Kidney epithelial cell (primary cell): ENCODE results near the gene TOB2. TPM values are rescaled to one million over a fixed set of nuclear protein-coding genes. Genes with fewer than 3 reads are reported as not detected.
"Not testable (repeated sequence)": the region's sequence is repeated elsewhere in the genome, so short reads cannot be mapped to it uniquely, and the experiment has no call there.

Source experiments
- DNase-seq: peaks from one replicate; pipeline ENCODE4 v3.0.0-alpha.2; 2010; ENCODE audit warnings: low read depth
- H3K27me3 ChIP-seq: 2 replicates; pipeline ENCODE4 v1.6.0; 2011; ENCODE audit warnings: low read length; ENCODE audit not compliant: control insufficient read depth, insufficient read depth
- H3K36me3 ChIP-seq: 2 replicates; pipeline ENCODE4 v1.5.1; 2011; ENCODE audit warnings: low read length; ENCODE audit not compliant: control insufficient read depth, insufficient read depth
- H3K4me3 ChIP-seq: 2 replicates; pipeline ENCODE4 v1.5.1; 2011; ENCODE audit warnings: low read depth, mild to moderate bottlenecking, control low read depth, low read length
- total RNA-seq: library from RNA; depleted of rRNA; stranded (reverse); fragments of >200 nt; gene quantifications from 2 replicates; pipeline ENCODE4 v1.2.3, GENCODE V29; 2015
- TF ChIP-seq, protein P1 (sequence below): IDR thresholded peaks from 2 replicates; pipeline ENCODE4 v1.5.1; 2011; ENCODE audit warnings: mild to moderate bottlenecking, moderate library complexity, low read length, control low read depth, inconsistent platforms; ENCODE audit not compliant: insufficient read depth, poor library complexity, severe bottlenecking

Gene TOB2
- total RNA-seq, 1 donor from 2014 or later: 31.2 TPM

DNA sequence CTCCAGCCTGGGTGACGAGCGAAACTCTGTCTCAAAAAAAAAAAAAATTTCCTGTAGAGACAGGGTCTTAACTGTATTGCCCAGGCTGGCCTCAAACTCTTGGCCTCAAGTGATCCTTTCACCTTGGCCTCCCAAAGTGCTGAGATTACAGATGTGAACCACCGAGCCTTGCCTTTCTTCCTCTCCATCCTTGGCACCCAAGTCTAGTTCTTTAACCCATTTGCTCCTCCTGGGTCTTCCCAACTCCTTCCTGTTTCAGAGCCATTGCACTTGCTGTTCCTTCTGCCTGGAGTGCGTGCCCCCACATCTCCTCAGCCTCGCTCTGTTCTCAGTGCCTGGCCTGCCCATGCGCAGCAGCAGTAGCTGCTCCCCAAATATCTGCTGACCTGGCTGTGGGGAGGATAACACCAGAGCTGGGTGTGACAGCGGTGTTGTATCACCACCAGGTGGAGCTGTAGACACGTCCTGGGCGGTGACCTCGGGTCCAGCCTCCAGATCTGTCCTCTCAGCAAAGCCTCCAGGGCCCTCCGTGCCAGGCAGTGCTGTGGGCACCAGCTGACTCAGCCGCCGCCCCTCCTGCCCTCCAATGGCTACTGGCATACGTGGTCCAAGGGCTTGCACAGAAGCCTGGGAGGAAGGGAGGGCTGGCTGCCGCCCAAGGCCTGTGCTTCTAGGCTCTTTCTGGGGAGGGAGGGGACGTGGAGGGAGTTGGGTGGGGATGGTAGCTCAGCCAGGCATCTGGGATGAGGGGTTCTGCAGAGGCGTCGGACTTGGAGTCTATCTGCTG, 42.9 kb downstream of the TOB2 start:
- Histone ChIP-seq H3K36me3 (no peaks in the 10 kb centered on the region), H3K4me3 (no peak overlapping the region), H3K27me3 (no peaks in the 10 kb centered on the region)
- TF ChIP-seq, protein P1, sequence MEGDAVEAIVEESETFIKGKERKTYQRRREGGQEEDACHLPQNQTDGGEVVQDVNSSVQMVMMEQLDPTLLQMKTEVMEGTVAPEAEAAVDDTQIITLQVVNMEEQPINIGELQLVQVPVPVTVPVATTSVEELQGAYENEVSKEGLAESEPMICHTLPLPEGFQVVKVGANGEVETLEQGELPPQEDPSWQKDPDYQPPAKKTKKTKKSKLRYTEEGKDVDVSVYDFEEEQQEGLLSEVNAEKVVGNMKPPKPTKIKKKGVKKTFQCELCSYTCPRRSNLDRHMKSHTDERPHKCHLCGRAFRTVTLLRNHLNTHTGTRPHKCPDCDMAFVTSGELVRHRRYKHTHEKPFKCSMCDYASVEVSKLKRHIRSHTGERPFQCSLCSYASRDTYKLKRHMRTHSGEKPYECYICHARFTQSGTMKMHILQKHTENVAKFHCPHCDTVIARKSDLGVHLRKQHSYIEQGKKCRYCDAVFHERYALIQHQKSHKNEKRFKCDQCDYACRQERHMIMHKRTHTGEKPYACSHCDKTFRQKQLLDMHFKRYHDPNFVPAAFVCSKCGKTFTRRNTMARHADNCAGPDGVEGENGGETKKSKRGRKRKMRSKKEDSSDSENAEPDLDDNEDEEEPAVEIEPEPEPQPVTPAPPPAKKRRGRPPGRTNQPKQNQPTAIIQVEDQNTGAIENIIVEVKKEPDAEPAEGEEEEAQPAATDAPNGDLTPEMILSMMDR: peak; percentile 91
- peak; percentile 44 for DNase-seq

DNA sequence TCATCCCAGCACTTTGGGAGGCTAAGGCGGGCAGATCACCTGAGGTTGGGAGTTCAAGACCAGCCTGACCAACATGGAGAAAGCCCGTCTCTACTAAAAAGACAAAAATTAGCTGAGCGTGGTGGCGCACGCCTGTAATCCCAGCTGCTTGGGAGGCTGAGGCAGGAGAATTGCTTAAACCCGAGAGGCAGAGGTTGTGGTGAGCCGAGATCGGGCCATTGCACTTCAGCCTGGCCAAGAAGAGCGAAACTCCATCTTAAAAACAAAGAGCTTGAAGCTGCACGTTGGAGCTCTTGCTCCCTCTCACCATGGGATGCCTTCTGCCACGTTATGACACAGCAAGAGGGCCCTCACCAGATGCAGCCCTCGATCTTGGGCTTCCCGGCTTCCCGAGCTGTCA, 43.8 kb downstream of the TOB2 start:
- DNase-seq, H3K4me3 ChIP-seq, H3K36me3 ChIP-seq, H3K27me3 ChIP-seq: not testable (repeated sequence)

DNA sequence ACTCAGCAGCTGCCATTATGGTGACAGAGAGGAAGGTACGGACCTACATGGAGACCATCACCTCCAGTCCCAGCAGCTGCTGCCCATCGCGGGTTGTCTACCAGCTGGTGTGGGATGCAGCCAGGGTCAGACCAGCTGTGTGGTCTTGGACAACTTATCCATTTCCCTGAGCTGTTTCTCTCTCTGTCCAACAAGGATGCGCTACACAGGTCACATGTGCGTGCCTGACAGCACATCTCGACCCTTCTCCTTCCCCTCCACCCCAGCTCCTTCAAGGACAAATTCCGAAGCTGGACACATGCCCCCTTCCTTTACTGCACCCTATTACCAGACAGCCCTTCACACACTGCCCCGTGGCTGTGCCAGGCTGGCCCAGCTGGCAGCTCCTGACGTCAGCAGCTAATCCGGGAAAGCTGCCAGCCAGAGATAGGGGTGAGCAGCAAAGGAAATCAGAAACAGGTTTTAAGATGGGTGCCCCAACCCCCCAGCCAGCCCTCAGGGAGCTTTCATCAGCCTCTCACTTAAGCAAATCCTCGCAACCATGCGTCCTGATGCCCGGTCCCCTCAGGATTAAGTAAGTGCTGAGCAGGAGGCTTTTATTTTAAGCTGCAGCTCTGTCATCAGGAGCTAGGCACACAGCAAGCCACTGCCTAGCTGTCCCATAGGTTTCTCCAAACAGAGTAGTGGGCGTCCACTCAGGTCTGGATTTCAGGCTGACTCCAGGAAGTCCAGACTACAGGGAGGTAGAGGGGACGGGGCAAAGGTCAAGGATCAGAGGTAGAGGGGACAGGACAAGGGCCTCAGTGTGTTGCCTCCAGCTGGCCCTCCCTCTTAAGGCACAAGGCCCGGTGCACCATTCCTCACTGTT, 44.6 kb downstream of the TOB2 start:
- TF ChIP-seq, protein P1: no peak
- H3K36me3 ChIP-seq: no peaks in the 10 kb centered on the region
- DNase-seq: no peak
- no peaks in the 10 kb centered on the region for H3K27me3 ChIP-seq
- H3K4me3 ChIP-seq: no peak overlapping the region

DNA sequence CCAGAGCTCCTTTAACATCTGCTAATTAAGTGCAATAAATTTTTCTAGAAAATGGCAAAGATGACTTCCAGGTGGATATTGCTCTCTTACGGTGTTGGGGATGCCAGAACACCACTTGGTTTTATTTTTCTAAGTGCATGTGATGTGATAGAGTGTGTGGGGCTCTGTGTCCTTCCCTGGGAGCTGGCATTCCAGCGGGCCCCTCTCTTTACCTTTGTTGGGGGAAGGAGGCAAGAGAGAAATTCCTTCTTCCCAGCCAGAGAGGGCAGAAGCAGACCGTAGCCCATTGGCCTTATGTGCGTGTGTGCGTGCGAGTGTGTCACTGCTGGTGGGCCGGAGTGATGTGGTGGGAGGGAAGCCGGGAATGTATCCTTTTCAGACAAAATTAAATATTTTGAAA, 47.7 kb downstream of the TOB2 start:
- Histone ChIP-seq H3K27me3 (no peaks in the 10 kb centered on the region), H3K4me3 (no peak overlapping the region), H3K36me3 (no peaks in the 10 kb centered on the region)
- TF ChIP-seq, protein P1: no peak
- no peak for DNase-seq

DNA sequence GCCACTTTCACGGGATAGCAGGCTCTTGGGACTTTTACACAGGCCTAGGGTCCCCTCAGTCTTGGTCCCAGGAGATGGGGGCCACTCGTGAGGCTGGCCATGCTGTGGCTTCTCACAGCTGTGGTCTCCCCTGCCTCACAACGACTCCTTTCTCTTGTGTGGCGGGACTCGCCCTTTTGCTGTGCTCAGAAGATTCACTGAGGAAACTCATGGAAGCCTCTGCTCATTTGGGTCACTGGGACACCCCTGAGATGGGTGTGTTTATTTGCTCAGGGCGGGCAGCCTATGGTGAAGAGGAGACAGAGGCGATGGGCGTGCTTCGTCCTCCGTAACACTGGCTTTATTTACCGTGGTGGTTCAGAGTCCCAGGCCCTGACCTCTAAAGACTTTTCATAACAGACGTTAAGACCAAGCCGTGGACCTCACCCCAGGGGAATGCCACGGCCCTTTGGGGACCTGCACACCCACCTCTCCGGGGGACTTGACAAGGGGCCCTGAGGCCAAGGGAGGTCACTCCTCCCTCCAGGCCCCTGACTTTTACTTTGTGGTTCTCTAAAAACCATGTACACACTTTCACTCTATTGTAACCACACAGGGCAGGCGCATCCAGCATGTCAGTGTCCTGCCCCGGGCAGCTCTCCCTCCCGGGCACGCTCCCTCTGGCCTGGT, 49.3 kb downstream of the TOB2 start:
- Histone ChIP-seq H3K27me3 (no peaks in the 10 kb centered on the region), H3K36me3 (no peaks in the 10 kb centered on the region), H3K4me3 (no peak overlapping the region)
- no peak for DNase-seq
- TF ChIP-seq, protein P1: no peak
